Endothelial cell of umbilical vein (primary cell): ENCODE measurements around the gene CITED2. TPM values are rescaled to one million over a fixed set of nuclear protein-coding genes. Genes with fewer than 3 reads are reported as not detected.

Source experiments
- BruUV-seq: library from RNA; stranded (reverse); fragments of 400-500 nt; replicated peaks from 2 replicates; lab custom pipeline; 2021; lab: Mats Ljungman, UMichigan
- CTCF ChIA-PET: fragments of 300-600, 350-600 bp; sonication (Branson Sonifier 250); formaldehyde crosslinking; loops from one replicate; lab custom pipeline; 2021; ENCODE audit warnings: antibody characterized with exemption, inconsistent platforms; lab: Charles Lee
- POLR2A ChIA-PET: fragments of 300-600, 350-600 bp; sonication (Branson Sonifier 250); formaldehyde crosslinking; loops from one replicate; lab custom pipeline; 2021; ENCODE audit warnings: antibody characterized with exemption, inconsistent platforms; lab: Charles Lee
- DNase-seq: peaks from one replicate; pipeline ENCODE4 v3.0.0-alpha.2; 2011; ENCODE audit warnings: low read depth, low spot score
- FAIRE-seq: peaks from 2 replicates; lab custom pipeline; 2011; peaks lifted over from hg19 to GRCh38; lab: Jason Lieb, UNC
- H2AFZ ChIP-seq: 2 replicates; pipeline ENCODE4 v1.6.0; 2012; ENCODE audit warnings: low read depth, low read length, control low read depth, inconsistent platforms
- H3K27ac ChIP-seq: 2 replicates; pipeline ENCODE4 v1.5.1; 2011; ENCODE audit warnings: low read depth, mild to moderate bottlenecking, control low read depth, low read length, moderate library complexity; ENCODE audit not compliant: insufficient read depth
- H3K27me3 ChIP-seq, 2 experiments: 2 replicates each; pipeline versions ENCODE4 v1.6.0 to v1.6.1; 2011; ENCODE audit warnings: low read length in 2 of 2, mixed read lengths in 1 of 2; ENCODE audit not compliant: control insufficient read depth in 2 of 2, insufficient read depth in 2 of 2
- H3K36me3 ChIP-seq, 2 experiments: 2 replicates in 1 of 2; 3 replicates in 1 of 2; pipeline ENCODE4 v1.5.1; 2011; ENCODE audit warnings: low read length in 2 of 2, mild to moderate bottlenecking in 1 of 2, moderate library complexity in 1 of 2; ENCODE audit not compliant: control insufficient read depth in 2 of 2, insufficient read depth in 2 of 2; ENCODE audit errors: extremely low read depth in 1 of 2
- H3K4me1 ChIP-seq: 3 replicates; pipeline ENCODE4 v1.5.1; 2011; ENCODE audit warnings: mild to moderate bottlenecking, low read length; ENCODE audit not compliant: control insufficient read depth, insufficient read depth; ENCODE audit errors: extremely low read depth
- H3K4me2 ChIP-seq: 2 replicates; pipeline ENCODE4 v1.6.1; 2011; ENCODE audit warnings: low read length, control low read depth, mixed read lengths; ENCODE audit not compliant: insufficient read depth
- H3K4me3 ChIP-seq, 3 experiments: fragments of 200-600 bp in 1 of 3; sonication (generic), shearing (Covaris generic) in 1 of 3; replicated peaks in 1 of 3; 2 replicates each; pipeline ENCODE4 v1.5.1; 2011 to 2016; ENCODE audit warnings: control low read depth in 3 of 3, low read length in 3 of 3, mild to moderate bottlenecking in 2 of 3, inconsistent platforms in 1 of 3, low read depth in 1 of 3, moderate library complexity in 1 of 3; ENCODE audit not compliant: insufficient read depth in 1 of 3
- H3K79me2 ChIP-seq: 2 replicates; pipeline ENCODE4 v1.6.0; 2012; ENCODE audit warnings: low read length, inconsistent platforms; ENCODE audit not compliant: control insufficient read depth, insufficient read depth
- H3K9ac ChIP-seq: replicated peaks from 2 replicates; pipeline ENCODE3; 2011; ENCODE audit warnings: low read length, control low read depth; ENCODE audit not compliant: insufficient read depth; ENCODE audit errors: extremely low read depth
- H3K9me1 ChIP-seq: replicated peaks from 3 replicates; pipeline ENCODE4 v1.6.0; 2011; ENCODE audit warnings: mild to moderate bottlenecking, low read length; ENCODE audit not compliant: control insufficient read depth, insufficient read depth; ENCODE audit errors: extremely low read depth
- H3K9me3 ChIP-seq: replicated peaks from 2 replicates; pipeline ENCODE4 v1.5.1; 2012; ENCODE audit warnings: low read length, inconsistent platforms; ENCODE audit not compliant: control insufficient read depth, insufficient read depth
- H4K20me1 ChIP-seq: replicated peaks from 2 replicates; pipeline ENCODE3; 2011; ENCODE audit warnings: mild to moderate bottlenecking, low read length; ENCODE audit not compliant: control insufficient read depth, insufficient read depth; ENCODE audit errors: extremely low read depth
- EZH2 ChIP-seq: IDR thresholded peaks from 2 replicates; pipeline ENCODE4 v1.6.1; 2012; ENCODE audit warnings: borderline replicate concordance, low read depth, mild to moderate bottlenecking, moderate library complexity, low read length, inconsistent platforms; ENCODE audit not compliant: severe bottlenecking
- FOS ChIP-seq: IDR thresholded peaks from 2 replicates; pipeline ENCODE4 v1.6.1; 2011; ENCODE audit warnings: mild to moderate bottlenecking, low read length, moderate library complexity, borderline replicate concordance; ENCODE audit not compliant: insufficient read depth
- JUN ChIP-seq: IDR thresholded peaks from 2 replicates; pipeline ENCODE4 v1.6.1; 2011; ENCODE audit warnings: borderline replicate concordance, low read depth; ENCODE audit not compliant: insufficient read length, insufficient read depth
- MAX ChIP-seq: IDR thresholded peaks from 2 replicates; pipeline ENCODE4 v1.6.1; 2011; ENCODE audit not compliant: insufficient read depth, insufficient read length
- MYC ChIP-seq: IDR thresholded peaks from one replicate; pipeline ENCODE4 v1.6.1; 2011; ENCODE audit warnings: mild to moderate bottlenecking, low read depth, low read length
- POLR2A ChIP-seq: IDR thresholded peaks from 2 replicates; pipeline ENCODE4 v1.6.1; 2012; ENCODE audit warnings: low read depth, mild to moderate bottlenecking, control low read depth, low read length
- POLR2AphosphoS5 ChIP-seq: IDR thresholded peaks from 2 replicates; pipeline ENCODE4 v1.6.1; 2012; ENCODE audit warnings: low read depth, mild to moderate bottlenecking, control low read depth, low read length, moderate library complexity; ENCODE audit not compliant: insufficient read depth
- dilution Hi-C: fragments of 300-500 bp; cut with MboI; formaldehyde crosslinking; loops from one replicate; pipeline ENCODE4 v1.15.0; 2019; ENCODE audit warnings: low sequenced_read_pairs; ENCODE audit not compliant: extremely low pct_ligation_motif_present
- intact Hi-C: fragments of 100-400 bp; cut with micrococcal nuclease; formaldehyde crosslinking; loops from one replicate; pipeline ENCODE4 v1.10.0; 2022
- polyA plus RNA-seq, 4 experiments: library from polyadenylated mRNA; depleted of rRNA in 3 of 4; stranded (reverse) in 3 of 4; unstranded in 1 of 4; fragments of >200 nt; gene quantifications; 2 replicates each; pipeline versions ENCODE4 v1.2.1 to v1.2.3, GENCODE V29; 2011 to 2012; ENCODE audit warnings: missing spikeins in 1 of 4
- total RNA-seq: library from RNA; stranded (reverse); gene quantifications from 2 replicates; pipeline ENCODE4 v1.2.3, GENCODE V29; 2021
- TF ChIP-seq, protein P1 (sequence below), 2 donors: IDR thresholded peaks; 1 replicate in 1 of 2; 2 replicates in 1 of 2; pipeline ENCODE4 v1.5.1; 2011; ENCODE audit warnings: low read length in 2 of 2, mild to moderate bottlenecking in 2 of 2, moderate library complexity in 2 of 2, control low read depth in 1 of 2, inconsistent platforms in 1 of 2, low read depth in 1 of 2; ENCODE audit not compliant: insufficient read depth in 1 of 2; ENCODE audit errors: extremely low read depth in 1 of 2

The CITED2 gene
- total and polyA plus RNA-seq, 2 donors (not counting 3 experiments of a cell fraction or from before 2014, with no cell fraction given) = 81.1 to 85.7 TPM

DNA sequence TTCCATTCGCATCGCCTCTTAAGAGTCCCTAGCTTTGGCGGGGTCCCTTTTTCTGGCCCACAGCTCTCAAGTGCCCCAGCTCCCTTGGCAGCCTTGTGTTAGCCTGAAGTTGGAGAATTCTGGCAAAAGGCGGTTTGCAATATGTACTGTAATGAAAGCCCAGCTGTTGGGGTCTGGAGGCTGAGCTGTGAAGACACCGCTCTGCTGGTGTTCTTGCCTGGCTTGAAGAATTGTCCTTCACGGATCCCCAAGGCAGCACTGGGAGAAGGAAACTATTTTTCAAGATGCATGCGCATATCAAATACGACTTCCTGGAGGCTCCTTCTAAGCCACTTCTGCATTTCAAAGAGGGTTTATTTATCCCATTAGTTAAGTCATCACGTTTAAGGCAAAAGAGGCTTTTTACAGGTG lies 21.4 kb upstream of the CITED2 start:
- FAIRE-seq = no peak

More for the DNA sequence above, 21.4 kb upstream of the CITED2 start:
- DNase-seq = no peak
- no peak overlapping the region for H3K4me3 ChIP-seq
- BruUV-seq = no TSS peak
- intact Hi-C loops = no loop called here
- no peak overlapping the region for H3K27ac ChIP-seq
- no peaks in the 10 kb centered on the region for H3K27me3 ChIP-seq
- H3K9me1 ChIP-seq = no peaks in the 10 kb centered on the region
- ChIA-PET CTCF (interaction anchor here (1.3 to 1.4 kb wide), 2 partner anchors 9 to 12 kb away, joined by 4 to 5 read pairs; no protein-coding TSS in a partner anchor), POLR2A (no interaction called here)
- H4K20me1 ChIP-seq = no peaks in the 10 kb centered on the region
- no peak for TF ChIP-seq MAX
- TF ChIP-seq POLR2A = no peak
- TF ChIP-seq EZH2 = no peak
- no peak for TF ChIP-seq POLR2AphosphoS5
- TF ChIP-seq JUN = no peak
- TF ChIP-seq MYC = no peak
- TF ChIP-seq FOS = no peak
- TF ChIP-seq, protein P1, sequence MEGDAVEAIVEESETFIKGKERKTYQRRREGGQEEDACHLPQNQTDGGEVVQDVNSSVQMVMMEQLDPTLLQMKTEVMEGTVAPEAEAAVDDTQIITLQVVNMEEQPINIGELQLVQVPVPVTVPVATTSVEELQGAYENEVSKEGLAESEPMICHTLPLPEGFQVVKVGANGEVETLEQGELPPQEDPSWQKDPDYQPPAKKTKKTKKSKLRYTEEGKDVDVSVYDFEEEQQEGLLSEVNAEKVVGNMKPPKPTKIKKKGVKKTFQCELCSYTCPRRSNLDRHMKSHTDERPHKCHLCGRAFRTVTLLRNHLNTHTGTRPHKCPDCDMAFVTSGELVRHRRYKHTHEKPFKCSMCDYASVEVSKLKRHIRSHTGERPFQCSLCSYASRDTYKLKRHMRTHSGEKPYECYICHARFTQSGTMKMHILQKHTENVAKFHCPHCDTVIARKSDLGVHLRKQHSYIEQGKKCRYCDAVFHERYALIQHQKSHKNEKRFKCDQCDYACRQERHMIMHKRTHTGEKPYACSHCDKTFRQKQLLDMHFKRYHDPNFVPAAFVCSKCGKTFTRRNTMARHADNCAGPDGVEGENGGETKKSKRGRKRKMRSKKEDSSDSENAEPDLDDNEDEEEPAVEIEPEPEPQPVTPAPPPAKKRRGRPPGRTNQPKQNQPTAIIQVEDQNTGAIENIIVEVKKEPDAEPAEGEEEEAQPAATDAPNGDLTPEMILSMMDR (IDR thresholded peaks at IDR 0.05; ENCODE audit: extremely low read depth in 1 of 2, insufficient read depth in 1 of 2, low read depth in 1 of 2, low read length in 2 of 2) = no peak
- H3K9ac ChIP-seq = no peak overlapping the region
- no peaks in the 10 kb centered on the region for H3K4me1 ChIP-seq
- no peaks in the 10 kb centered on the region for H3K9me3 ChIP-seq
- no peak overlapping the region for H3K4me2 ChIP-seq
- no peaks in the 10 kb centered on the region for H3K79me2 ChIP-seq
- H3K36me3 ChIP-seq = no peaks in the 10 kb centered on the region
- dilution Hi-C loops = no loop called here
- H2AFZ ChIP-seq = no peak overlapping the region
